Measurements from ENCODE around the gene PDCD1.

Gene PDCD1

DNA sequence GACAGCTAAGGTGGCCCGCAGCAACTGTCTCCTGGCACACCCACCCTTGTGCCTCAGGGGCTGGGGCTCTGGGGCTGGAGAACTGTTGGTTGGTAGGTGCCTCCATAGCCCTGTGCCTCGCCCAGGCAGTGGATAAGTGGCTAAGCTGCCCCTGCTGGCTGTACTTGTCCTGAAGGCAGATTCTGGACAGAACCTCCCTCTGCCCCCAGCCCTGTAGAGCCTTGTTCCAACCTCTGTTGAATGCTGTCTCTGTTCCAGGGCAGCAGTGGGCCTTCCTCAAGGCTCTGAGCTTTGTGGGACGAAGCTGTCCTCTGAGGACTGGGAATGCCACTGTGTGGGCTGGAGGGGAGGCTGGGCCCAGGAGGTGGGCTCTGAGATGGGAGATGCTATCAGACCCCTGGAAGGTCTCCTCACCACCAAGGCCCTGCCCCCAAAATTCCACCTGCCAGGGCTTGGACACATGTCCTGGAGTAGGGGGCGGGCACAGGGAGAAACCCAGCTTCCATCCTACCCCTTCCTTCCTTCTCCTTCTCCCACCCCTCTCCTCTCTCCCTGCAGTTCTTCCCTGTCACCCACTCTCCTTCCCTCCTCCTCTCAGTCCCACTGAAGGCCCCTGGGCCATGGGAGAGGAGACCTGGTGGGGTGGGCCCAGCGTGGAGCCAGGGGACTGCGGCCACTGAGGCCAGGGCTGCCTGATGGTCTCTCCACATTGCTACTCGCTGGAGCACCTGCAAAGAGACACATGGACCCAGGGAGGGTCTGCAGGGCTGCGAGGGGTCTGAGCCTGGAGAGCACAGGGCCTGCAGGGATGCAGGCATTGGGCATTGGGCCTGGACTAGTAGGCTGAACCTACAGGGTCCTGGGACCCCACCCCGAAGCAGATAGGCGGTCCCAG is 1.7 kb upstream of the PDCD1 start:
- H3K18ac ChIP-seq (ENCODE audit: low read length) = no peak overlapping the region

DNA sequence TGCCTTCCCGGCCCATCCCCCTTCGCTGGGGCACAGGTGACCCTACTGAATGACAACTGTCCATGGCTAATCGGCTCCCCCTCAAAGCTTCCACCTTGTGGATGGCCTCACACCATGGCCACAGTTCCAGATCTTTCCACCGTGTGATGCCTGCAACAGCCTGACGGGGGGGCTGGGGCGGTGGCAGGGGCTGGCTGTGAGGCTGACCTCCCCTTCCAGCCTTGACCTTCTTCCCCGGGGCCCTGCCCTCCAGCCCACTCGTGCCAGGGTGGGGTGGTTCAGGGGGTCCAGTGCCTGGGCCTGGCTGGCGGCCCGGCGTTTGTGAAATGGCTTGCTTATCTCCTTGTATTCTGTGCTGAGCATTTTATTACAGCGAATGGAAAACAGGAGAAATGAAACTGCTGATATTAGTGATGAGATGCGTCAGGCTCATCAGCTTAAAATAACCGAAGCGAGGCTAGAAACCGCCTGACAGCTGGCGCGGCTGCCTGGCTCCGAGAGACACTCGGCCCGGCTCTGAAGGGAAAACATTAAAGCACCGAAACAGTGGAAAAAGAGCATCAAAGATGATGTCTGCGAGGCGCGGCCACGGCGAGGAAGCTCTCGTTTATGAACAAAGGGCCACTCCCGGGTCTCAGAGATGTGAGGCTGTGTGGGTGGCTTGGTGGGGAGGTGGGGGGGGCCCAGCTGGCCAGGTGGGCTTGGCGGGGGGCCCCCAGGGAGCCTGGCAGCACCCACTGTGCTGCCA is 916 bp upstream of the PDCD1 start:
- no peak overlapping the region for H3K18ac ChIP-seq (ENCODE audit: low read length)
- no peak overlapping the region for H4K91ac ChIP-seq (ENCODE audit: low read depth, low read length)
- peak in 1 of 2 donors; percentile 31 for DNase-seq
- H2BK120ac ChIP-seq (ENCODE audit: insufficient read depth, low read length, poor library complexity) = no peak overlapping the region
- H2AFZ ChIP-seq (ENCODE audit: insufficient read depth, low read length, poor library complexity) = no peak overlapping the region
- no peaks in the 10 kb centered on the region for H3K79me1 ChIP-seq (ENCODE audit: low read length)
- H3K27ac ChIP-seq (ENCODE audit: low read depth, low read length) = no peak overlapping the region
- no peak overlapping the region for H2BK5ac ChIP-seq (ENCODE audit: low read depth, low read length, poor library complexity)
- no peak overlapping the region for H3K14ac ChIP-seq (ENCODE audit: low read length)
- H3K9me3 ChIP-seq (ENCODE audit: insufficient read depth, low read depth, low read length) = peaks cover 5% of the 10 kb centered on the region
- no peak overlapping the region for H4K8ac ChIP-seq (ENCODE audit: low read depth, low read length)
- no peaks in the 10 kb centered on the region for H3K79me2 ChIP-seq (ENCODE audit: control insufficient read depth, insufficient read depth, low read length, poor library complexity)
- H3K4me1 ChIP-seq (ENCODE audit: control insufficient read depth in 1 of 2, insufficient read depth in 2 of 2, low read length in 2 of 2) = no peaks in the 10 kb centered on the region
- H2AK5ac ChIP-seq (ENCODE audit: low read length) = no peak overlapping the region
- no peaks in the 10 kb centered on the region for H3K36me3 ChIP-seq (ENCODE audit: control insufficient read depth in 1 of 2, insufficient read depth in 2 of 2, low read length in 2 of 2)
- no peak overlapping the region for H3K9ac ChIP-seq (ENCODE audit: low read length)
- no CpG with 5 or more reads among the region's 30 CpGs for WGBS (ENCODE audit: extremely low coverage, insufficient coverage, insufficient read length)
- no peak overlapping the region for H4K12ac ChIP-seq (ENCODE audit: low read depth, low read length)
- H3K4ac ChIP-seq (ENCODE audit: low read depth, low read length) = no peak overlapping the region
- no peak overlapping the region for H3K23ac ChIP-seq (ENCODE audit: low read length)
- H2BK12ac ChIP-seq (ENCODE audit: low read length) = no peak overlapping the region
- no peak overlapping the region for H3K4me3 ChIP-seq (ENCODE audit: low read depth, low read length)
- no peaks in the 10 kb centered on the region for H3K27me3 ChIP-seq (ENCODE audit: insufficient read depth, low read length)
- no peak overlapping the region for H3K4me2 ChIP-seq (ENCODE audit: low read length)

More for the DNA sequence above, 1.7 kb upstream of the PDCD1 start:
- Histone ChIP-seq H3K79me2 (ENCODE audit: control insufficient read depth, insufficient read depth, low read length, poor library complexity) (no peaks in the 10 kb centered on the region), H4K8ac (ENCODE audit: low read depth, low read length) (no peak overlapping the region), H2BK5ac (ENCODE audit: low read depth, low read length, poor library complexity) (no peak overlapping the region), H3K9me3 (ENCODE audit: insufficient read depth, low read depth, low read length) (peaks cover 13% of the 10 kb centered on the region), H2BK12ac (ENCODE audit: low read length) (no peak overlapping the region), H3K79me1 (ENCODE audit: low read length) (no peaks in the 10 kb centered on the region), H3K4ac (ENCODE audit: low read depth, low read length) (no peak overlapping the region), H3K4me3 (ENCODE audit: low read depth, low read length) (no peak overlapping the region), H4K12ac (ENCODE audit: low read depth, low read length) (no peak overlapping the region), H3K27me3 (ENCODE audit: insufficient read depth, low read length) (no peaks in the 10 kb centered on the region), H4K91ac (ENCODE audit: low read depth, low read length) (no peak overlapping the region), H2AK5ac (ENCODE audit: low read length) (no peak overlapping the region), H2AFZ (ENCODE audit: insufficient read depth, low read length, poor library complexity) (no peak overlapping the region), H2BK120ac (ENCODE audit: insufficient read depth, low read length, poor library complexity) (no peak overlapping the region), H3K14ac (ENCODE audit: low read length) (no peak overlapping the region), H3K9ac (ENCODE audit: low read length) (no peak overlapping the region), H3K36me3 (ENCODE audit: control insufficient read depth in 1 of 2, insufficient read depth in 2 of 2, low read length in 2 of 2) (no peaks in the 10 kb centered on the region), H3K4me1 (ENCODE audit: control insufficient read depth in 1 of 2, insufficient read depth in 2 of 2, low read length in 2 of 2) (no peaks in the 10 kb centered on the region), H3K23ac (ENCODE audit: low read length) (no peak overlapping the region), H3K4me2 (ENCODE audit: low read length) (no peak overlapping the region), H3K27ac (ENCODE audit: low read depth, low read length) (no peak overlapping the region)
- no CpG with 5 or more reads among the region's 10 CpGs for WGBS (ENCODE audit: extremely low coverage, insufficient coverage, insufficient read length)
- no peak for DNase-seq

DNA sequence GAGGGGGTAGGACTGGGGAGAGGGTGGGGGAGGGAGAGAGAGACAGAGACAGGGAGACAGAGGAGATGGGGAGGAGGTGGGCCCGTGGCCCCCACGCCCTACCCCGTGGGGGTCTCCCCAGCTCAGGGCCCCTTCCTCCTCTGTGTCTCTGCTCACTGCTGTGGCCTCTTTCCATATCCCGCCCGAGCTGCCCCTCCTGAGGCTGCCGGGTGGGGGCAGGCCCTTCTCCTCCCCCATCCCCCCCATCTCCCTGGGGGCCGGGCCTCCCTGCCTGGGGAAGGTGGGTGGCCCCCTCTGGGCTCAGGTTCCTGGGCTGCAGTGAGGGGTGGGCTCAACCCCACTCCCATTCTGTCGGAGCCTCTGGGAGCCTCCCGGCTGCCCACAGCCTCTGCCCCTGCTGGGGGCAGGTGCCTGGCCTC is 332 bp upstream of the PDCD1 start:
- H2BK12ac ChIP-seq (ENCODE audit: low read length) = no peak overlapping the region
- no peaks in the 10 kb centered on the region for H3K79me1 ChIP-seq (ENCODE audit: low read length)
- H3K27ac ChIP-seq (ENCODE audit: low read depth, low read length) = no peak overlapping the region
- no peak overlapping the region for H3K4ac ChIP-seq (ENCODE audit: low read depth, low read length)
- no peaks in the 10 kb centered on the region for H3K9me3 ChIP-seq (ENCODE audit: insufficient read depth, low read depth, low read length)
- no peak overlapping the region for H3K14ac ChIP-seq (ENCODE audit: low read length)
- H4K12ac ChIP-seq (ENCODE audit: low read depth, low read length) = no peak overlapping the region
- no peak for DNase-seq
- H3K36me3 ChIP-seq (ENCODE audit: control insufficient read depth in 1 of 2, insufficient read depth in 2 of 2, low read length in 2 of 2) = no peaks in the 10 kb centered on the region
- no peaks in the 10 kb centered on the region for H3K4me1 ChIP-seq (ENCODE audit: control insufficient read depth in 1 of 2, insufficient read depth in 2 of 2, low read length in 2 of 2)
- no peak overlapping the region for H2BK120ac ChIP-seq (ENCODE audit: insufficient read depth, low read length, poor library complexity)
- H3K18ac ChIP-seq (ENCODE audit: low read length) = no peak overlapping the region
- no CpG with 5 or more reads among the region's 9 CpGs for WGBS (ENCODE audit: extremely low coverage, insufficient coverage, insufficient read length)
- no peak overlapping the region for H2AK5ac ChIP-seq (ENCODE audit: low read length)
- H3K23ac ChIP-seq (ENCODE audit: low read length) = no peak overlapping the region
- no peak overlapping the region for H3K4me2 ChIP-seq (ENCODE audit: low read length)
- no peaks in the 10 kb centered on the region for H3K27me3 ChIP-seq (ENCODE audit: insufficient read depth, low read length)
- H3K9ac ChIP-seq (ENCODE audit: low read length) = no peak overlapping the region
- H2BK5ac ChIP-seq (ENCODE audit: low read depth, low read length, poor library complexity) = no peak overlapping the region
- no peak overlapping the region for H4K91ac ChIP-seq (ENCODE audit: low read depth, low read length)
- no peak overlapping the region for H2AFZ ChIP-seq (ENCODE audit: insufficient read depth, low read length, poor library complexity)
- no peak overlapping the region for H3K4me3 ChIP-seq (ENCODE audit: low read depth, low read length)
- H4K8ac ChIP-seq (ENCODE audit: low read depth, low read length) = no peak overlapping the region
- no peaks in the 10 kb centered on the region for H3K79me2 ChIP-seq (ENCODE audit: control insufficient read depth, insufficient read depth, low read length, poor library complexity)

DNA sequence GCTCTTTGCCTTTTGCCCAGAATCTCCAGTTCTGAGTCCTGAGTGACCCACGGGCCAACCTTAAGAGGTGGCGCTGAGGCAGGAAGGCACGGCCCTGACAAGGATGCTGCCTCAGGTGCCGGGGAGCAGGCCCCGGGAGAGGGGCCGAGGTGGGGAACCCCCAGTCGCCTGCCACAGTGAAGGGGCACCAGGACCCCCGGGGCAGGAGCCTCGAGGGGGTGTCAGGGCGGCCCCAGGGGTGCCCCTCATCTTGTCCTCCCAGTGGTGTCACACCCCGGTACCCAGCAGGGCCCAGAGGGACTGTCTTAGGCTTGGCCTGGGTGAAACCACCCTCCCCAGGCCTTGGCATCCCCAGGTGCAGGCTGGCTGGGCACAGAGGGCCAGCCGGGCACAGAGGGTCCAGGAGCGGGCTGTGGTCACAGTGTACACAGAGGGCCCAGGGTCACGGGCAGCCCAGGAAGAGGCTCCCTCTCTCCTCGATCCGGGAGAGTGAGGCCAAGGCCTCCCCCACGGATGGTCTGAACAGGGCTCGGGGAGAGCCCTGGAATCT is 1.0 kb downstream of the PDCD1 start:
- no peak overlapping the region for H3K18ac ChIP-seq (ENCODE audit: low read length)
- no peak overlapping the region for H2BK12ac ChIP-seq (ENCODE audit: low read length)
- no peak overlapping the region for H3K4me3 ChIP-seq (ENCODE audit: low read depth, low read length)
- WGBS (ENCODE audit: extremely low coverage, insufficient coverage, insufficient read length) = no CpG with 5 or more reads among the region's 18 CpGs
- H3K9me3 ChIP-seq (ENCODE audit: insufficient read depth, low read depth, low read length) = no peaks in the 10 kb centered on the region
- no peak overlapping the region for H3K23ac ChIP-seq (ENCODE audit: low read length)
- no peak overlapping the region for H2AFZ ChIP-seq (ENCODE audit: insufficient read depth, low read length, poor library complexity)
- H4K91ac ChIP-seq (ENCODE audit: low read depth, low read length) = no peak overlapping the region
- no peaks in the 10 kb centered on the region for H3K36me3 ChIP-seq (ENCODE audit: control insufficient read depth in 1 of 2, insufficient read depth in 2 of 2, low read length in 2 of 2)
- H3K4me2 ChIP-seq (ENCODE audit: low read length) = no peak overlapping the region
- H3K79me2 ChIP-seq (ENCODE audit: control insufficient read depth, insufficient read depth, low read length, poor library complexity) = no peaks in the 10 kb centered on the region
- no peak overlapping the region for H2BK5ac ChIP-seq (ENCODE audit: low read depth, low read length, poor library complexity)
- H2AK5ac ChIP-seq (ENCODE audit: low read length) = no peak overlapping the region
- H4K12ac ChIP-seq (ENCODE audit: low read depth, low read length) = no peak overlapping the region
- H2BK120ac ChIP-seq (ENCODE audit: insufficient read depth, low read length, poor library complexity) = no peak overlapping the region
- H3K79me1 ChIP-seq (ENCODE audit: low read length) = no peaks in the 10 kb centered on the region
- H3K14ac ChIP-seq (ENCODE audit: low read length) = no peak overlapping the region
- no peaks in the 10 kb centered on the region for H3K27me3 ChIP-seq (ENCODE audit: insufficient read depth, low read length)
- H3K4ac ChIP-seq (ENCODE audit: low read depth, low read length) = no peak overlapping the region
- H3K27ac ChIP-seq (ENCODE audit: low read depth, low read length) = no peak overlapping the region
- no peak for DNase-seq
- H3K4me1 ChIP-seq (ENCODE audit: control insufficient read depth in 1 of 2, insufficient read depth in 2 of 2, low read length in 2 of 2) = no peaks in the 10 kb centered on the region
- no peak overlapping the region for H4K8ac ChIP-seq (ENCODE audit: low read depth, low read length)
- H3K9ac ChIP-seq (ENCODE audit: low read length) = no peak overlapping the region

All from trophoblast cell (in vitro differentiated cells and primary cell).